GM23338 (cell line): ENCODE results near the gene XPR1. TPM values are rescaled to one million over a fixed set of nuclear protein-coding genes. Genes with fewer than 3 reads are reported as not detected.

Experiments used
- ATAC-seq: fragments of 200-7000 bp; cut with Tn5 transposase; 3 replicates; pipeline ENCODE4 v1.9.1; 2020
- DNase-seq: peaks from one replicate; pipeline ENCODE4 v3.0.0-alpha.2; 2015; ENCODE audit warnings: low spot score
- H2AFZ ChIP-seq: fragments of 200-600 bp; sonication (generic); 2 replicates; pipeline ENCODE4 v1.8.0; 2016; ENCODE audit warnings: antibody characterized with exemption, mild to moderate bottlenecking, moderate library complexity
- H3F3A ChIP-seq: fragments of 200-600 bp; sonication (generic); replicated peaks from 2 replicates; pipeline ENCODE4 v1.8.0; 2017; ENCODE audit warnings: antibody characterized with exemption, mixed run types, low read depth
- H3K27ac ChIP-seq: fragments of 200-600 bp; sonication (generic); 2 replicates; pipeline ENCODE4 v1.6.1; 2016; ENCODE audit warnings: low read depth
- H3K27me3 ChIP-seq: fragments of 200-600 bp; sonication (generic); 2 replicates; pipeline ENCODE4 v1.8.0; 2016; ENCODE audit warnings: mild to moderate bottlenecking, mixed run types, moderate library complexity; ENCODE audit not compliant: insufficient read depth
- H3K36me3 ChIP-seq: fragments of 200-600 bp; sonication (generic); 2 replicates; pipeline ENCODE4 v1.8.0; 2016; ENCODE audit warnings: mild to moderate bottlenecking; ENCODE audit not compliant: insufficient read depth
- H3K4me1 ChIP-seq: fragments of 200-600 bp; sonication (generic); 2 replicates; pipeline ENCODE4 v1.8.0; 2016; ENCODE audit warnings: mild to moderate bottlenecking, moderate library complexity; ENCODE audit not compliant: insufficient read depth
- H3K4me2 ChIP-seq: fragments of 200-600 bp; sonication (generic); 2 replicates; pipeline ENCODE4 v1.7.1; 2017; ENCODE audit warnings: mixed run types
- H3K4me3 ChIP-seq: fragments of 200-600 bp; sonication (generic); 2 replicates; pipeline ENCODE4 v1.6.1; 2016; ENCODE audit warnings: mixed run types
- H3K79me2 ChIP-seq: fragments of 200-600 bp; sonication (generic); replicated peaks from 2 replicates; pipeline ENCODE4 v1.8.0; 2017; ENCODE audit warnings: mild to moderate bottlenecking; ENCODE audit not compliant: insufficient read depth
- H3K9me2 ChIP-seq: fragments of 200-600 bp; sonication (generic); 2 replicates; pipeline ENCODE4 v1.8.0; 2017; ENCODE audit not compliant: insufficient read depth
- H4K20me1 ChIP-seq: fragments of 200-600 bp; sonication (generic); replicated peaks from 2 replicates; pipeline ENCODE4 v1.8.0; 2017; ENCODE audit warnings: mild to moderate bottlenecking; ENCODE audit not compliant: insufficient read depth
- H3K27ac Mint-ChIP-seq: 2 replicates; pipeline ENCODE4 v1.8.0; 2020; ENCODE audit warnings: inconsistent platforms, mild to moderate bottlenecking, moderate library complexity, mixed read lengths
- H3K27me3 Mint-ChIP-seq: 3 replicates; pipeline ENCODE4 v1.8.0; 2022; ENCODE audit warnings: low read depth, mild to moderate bottlenecking, moderate library complexity, mixed read lengths, inconsistent platforms; ENCODE audit not compliant: insufficient read depth, poor library complexity
- H3K36me3 Mint-ChIP-seq: 3 replicates; pipeline ENCODE4 v1.8.0; 2021; ENCODE audit warnings: low read depth, mild to moderate bottlenecking, inconsistent platforms, moderate library complexity, mixed read lengths
- H3K4me1 Mint-ChIP-seq: 3 replicates; pipeline ENCODE4 v1.8.0; 2020; ENCODE audit warnings: mild to moderate bottlenecking, inconsistent platforms, mixed read lengths
- H3K4me3 Mint-ChIP-seq: 3 replicates; pipeline ENCODE4 v1.8.0; 2021; ENCODE audit warnings: moderate library complexity, mild to moderate bottlenecking, inconsistent platforms, mixed read lengths
- H3K9me3 Mint-ChIP-seq: 3 replicates; pipeline ENCODE4 v1.8.0; 2020; ENCODE audit warnings: moderate library complexity, mild to moderate bottlenecking, inconsistent platforms, mixed read lengths
- CREB1 ChIP-seq: fragments of 250-450 bp; sonication (Bioruptor Pico); IDR thresholded peaks from 2 replicates; pipeline ENCODE4 v1.5.0; 2020; ENCODE audit warnings: low read depth, mild to moderate bottlenecking, moderate library complexity
- CTCF ChIP-seq, 2 experiments: fragments of 200-600 bp in 1 of 2; sonication (generic) in 1 of 2; conservative IDR thresholded peaks; 2 replicates each; pipeline versions ENCODE4 v1.5.1 to v1.6.1; 2016 to 2017; ENCODE audit warnings: antibody characterized with exemption in 2 of 2, low read depth in 2 of 2, mild to moderate bottlenecking in 2 of 2, moderate library complexity in 1 of 2
- ETS1 ChIP-seq: IDR thresholded peaks from 2 replicates; pipeline ENCODE4 v1.6.1; 2016; ENCODE audit warnings: antibody characterized with exemption
- EZH2 ChIP-seq: fragments of 200-600 bp; sonication (generic); IDR thresholded peaks from one replicate; pipeline ENCODE4 v1.8.0; 2017; ENCODE audit warnings: antibody characterized with exemption, mild to moderate bottlenecking, low read depth; ENCODE audit not compliant: unreplicated experiment
- NANOG ChIP-seq: IDR thresholded peaks from 2 replicates; pipeline ENCODE4 v1.6.1; 2016; ENCODE audit warnings: antibody characterized with exemption, borderline replicate concordance
- REST ChIP-seq: IDR thresholded peaks from one replicate; pipeline ENCODE4 v1.6.1; 2018; ENCODE audit warnings: antibody characterized with exemption; ENCODE audit not compliant: unreplicated experiment
- ZNF331 ChIP-seq: fragments of 250-450 bp; sonication (Bioruptor Pico); IDR thresholded peaks from 2 replicates; pipeline ENCODE4 v1.5.0; 2020; ENCODE audit warnings: low read depth, mild to moderate bottlenecking, moderate library complexity
- polyA plus RNA-seq: library from polyadenylated mRNA; unstranded; fragments of >200 nt; fragmentation: Nextera tagmentation; extraction: Ambion mirVana; gene quantifications from 2 replicates; pipeline ENCODE4 v1.2.1, GENCODE V29; 2016
- total RNA-seq: library from RNA; depleted of rRNA; stranded (reverse); fragments of >200 nt; shearing (Covaris generic); gene quantifications from 2 replicates; pipeline ENCODE4 v1.2.3, GENCODE V29; 2014

The XPR1 gene
- total and polyA plus RNA-seq, 2 experiments from 2014 or later: 9.3 to 38.1 TPM

GRCh38 chr1:180633057-180634056, 1.5 kb downstream of the XPR1 start (continued):
- TF ChIP-seq REST (no peak), ZNF331 (no peak), CREB1 (CRISPR knock-in tag) (no peak), NANOG (no peak), EZH2 (no peak), CTCF (conservative IDR thresholded peaks at IDR 0.05; ENCODE audit: low read depth in 2 of 2) (no peak)

- peaks cover 22% of the 10 kb centered on the region for H4K20me1 ChIP-seq
- Mint-ChIP-seq H3K4me3 (no peak overlapping the region), H3K9me3 (no peaks in the 10 kb centered on the region), H3K36me3 (no peaks in the 10 kb centered on the region), H3K27me3 (no peaks in the 10 kb centered on the region), H3K4me1 (peaks cover 11% of the 10 kb centered on the region), H3K27ac (no peak overlapping the region)
- H3K27ac ChIP-seq: no peak overlapping the region
- H3K4me3 ChIP-seq: no peak overlapping the region
- no peaks in the 10 kb centered on the region for H3K9me2 ChIP-seq
- no peak for ATAC-seq
- H3K36me3 ChIP-seq: no peaks in the 10 kb centered on the region
- H2AFZ ChIP-seq: no peak overlapping the region
- peaks cover 21% of the 10 kb centered on the region for H3K4me1 ChIP-seq
- H3K79me2 ChIP-seq: peaks cover 85% of the 10 kb centered on the region
- no peaks in the 10 kb centered on the region for H3K27me3 ChIP-seq
- no peaks in the 10 kb centered on the region for H3F3A ChIP-seq
- H3K4me2 ChIP-seq: no peak overlapping the region
- DNase-seq: peak; percentile 19
- TF ChIP-seq CTCF (conservative IDR thresholded peaks at IDR 0.05; ENCODE audit: low read depth in 2 of 2): peak; percentile 27 to 44; a peak in 3 of 4 replicates
- TF ChIP-seq ETS1: no peak
These were observed 4.3 kb downstream of the XPR1 start for GRCh38 chr1:180636138-180636537.
